HG03565 (cell line): ENCODE results near the gene UNC13C.

Experiments
- ATAC-seq: cut with Tn5 transposase; IDR thresholded peaks from one replicate; pipeline ENCODE4 v1.9.1; 2021; ENCODE audit warnings: mild to moderate bottlenecking, moderate library complexity; ENCODE audit not compliant: unreplicated experiment

UNC13C gene

DNA sequence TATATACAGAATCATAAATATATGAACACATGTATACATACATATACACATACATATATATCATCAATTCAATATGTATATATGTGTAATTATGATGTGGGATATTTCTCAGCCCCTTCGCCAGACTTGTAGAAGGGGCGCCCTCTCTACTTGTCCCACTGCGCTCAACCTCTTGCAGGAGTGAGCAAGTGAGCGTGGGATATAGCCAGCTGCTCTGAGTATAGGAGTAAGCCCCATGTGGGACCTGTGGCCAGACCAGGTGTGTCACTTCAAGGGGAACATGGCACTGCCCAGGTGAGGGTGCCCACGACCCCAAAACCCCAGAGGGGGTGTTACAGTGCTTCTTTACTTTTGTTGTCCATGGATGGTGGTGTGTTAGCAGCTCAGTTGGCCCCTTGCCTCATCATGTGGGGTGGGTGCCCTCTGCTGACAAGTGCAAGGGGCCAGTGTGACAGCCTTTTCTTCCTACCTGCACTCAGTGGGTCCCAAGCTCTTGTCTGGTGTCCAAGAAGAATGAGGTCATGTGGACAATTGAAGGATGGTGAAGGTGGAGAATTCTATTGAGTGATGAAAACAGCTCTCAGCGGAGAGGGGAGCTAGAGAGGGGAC lies 304.1 kb downstream of the UNC13C start:
- no peak for ATAC-seq

DNA sequence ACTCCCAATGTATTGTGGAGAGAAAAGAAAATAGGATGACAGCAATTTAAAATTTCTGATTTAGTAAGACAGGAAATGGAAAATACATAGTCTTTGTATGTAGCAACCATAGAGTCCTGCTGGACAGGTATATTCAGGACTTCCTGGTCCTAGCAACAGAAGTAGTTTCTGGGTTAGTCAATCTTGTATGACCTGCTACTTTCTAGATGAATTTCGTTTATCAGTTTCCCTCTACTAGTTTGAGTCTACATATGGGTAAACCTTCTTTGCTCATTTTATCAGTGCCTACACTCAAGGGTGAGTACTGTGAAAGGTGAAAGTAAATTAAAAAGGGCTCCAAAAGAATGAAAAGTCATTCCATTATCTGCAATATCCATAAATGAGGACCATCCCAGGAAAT lies 309.8 kb downstream of the UNC13C start:
- peak; percentile 27 for ATAC-seq

DNA sequence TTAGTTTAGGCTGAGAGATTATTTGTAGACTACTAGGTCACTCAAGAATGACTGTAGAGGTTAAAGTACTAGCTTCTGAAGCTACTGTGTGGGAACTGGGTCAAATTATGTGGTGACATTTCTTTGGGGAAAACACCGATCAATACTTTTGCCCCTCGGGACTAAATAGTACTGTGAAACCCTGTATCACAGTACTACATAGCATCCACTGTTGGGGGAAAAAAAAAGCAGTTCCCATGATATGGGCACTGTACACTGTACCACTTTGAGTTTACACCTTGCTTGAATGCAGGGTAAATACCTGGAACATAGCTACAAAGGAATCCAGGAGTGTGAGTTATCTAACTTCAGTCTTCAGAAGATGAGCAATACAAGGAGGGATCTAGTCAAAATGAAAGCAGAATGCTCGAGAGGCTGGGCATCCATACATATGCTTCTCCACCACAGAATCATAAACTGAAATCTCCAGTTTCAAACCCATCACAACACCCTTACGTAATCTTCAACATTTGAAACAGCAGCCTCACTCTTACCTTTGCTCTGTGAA lies 311.4 kb downstream of the UNC13C start:
- peak; percentile 86 for ATAC-seq

DNA sequence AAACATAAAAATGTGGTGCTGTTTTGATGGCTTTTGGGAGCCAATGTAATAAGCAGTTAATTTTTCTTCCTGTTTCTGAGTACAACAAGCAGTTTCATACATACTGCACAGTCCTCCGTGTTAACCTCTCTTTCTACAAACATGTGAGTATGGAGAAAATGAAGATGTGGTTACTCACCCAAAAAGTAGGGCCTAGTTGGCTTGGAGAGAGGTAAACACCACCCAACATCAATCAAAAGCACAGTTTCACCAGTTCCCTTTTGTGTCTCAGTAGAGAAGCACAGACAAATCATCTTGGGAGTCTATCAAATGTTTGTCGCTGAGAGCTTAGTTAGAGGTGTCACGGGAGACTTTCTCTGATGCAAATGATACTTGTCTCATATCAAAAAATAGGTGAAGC lies 320.2 kb downstream of the UNC13C start:
- peak; percentile 49 for ATAC-seq

DNA sequence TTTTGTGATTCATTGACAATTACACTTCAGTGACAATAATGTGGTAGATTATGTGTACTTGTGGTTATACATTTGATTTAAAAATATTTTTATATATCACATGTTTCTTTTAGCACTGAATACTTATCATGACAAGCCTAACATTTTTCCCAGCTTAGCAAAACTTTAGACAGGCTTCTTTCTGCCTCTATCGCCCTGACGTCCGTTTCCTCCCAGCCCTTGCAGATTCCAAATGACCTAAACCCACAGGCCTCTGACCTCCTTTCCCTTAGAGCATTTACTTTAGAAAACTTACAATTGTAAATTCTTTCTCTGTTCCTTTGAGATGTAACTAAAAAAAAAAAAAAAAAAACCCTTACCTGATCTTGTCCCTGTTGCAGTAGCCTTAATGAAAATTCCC lies 326.1 kb downstream of the UNC13C start:
- no peak for ATAC-seq

DNA sequence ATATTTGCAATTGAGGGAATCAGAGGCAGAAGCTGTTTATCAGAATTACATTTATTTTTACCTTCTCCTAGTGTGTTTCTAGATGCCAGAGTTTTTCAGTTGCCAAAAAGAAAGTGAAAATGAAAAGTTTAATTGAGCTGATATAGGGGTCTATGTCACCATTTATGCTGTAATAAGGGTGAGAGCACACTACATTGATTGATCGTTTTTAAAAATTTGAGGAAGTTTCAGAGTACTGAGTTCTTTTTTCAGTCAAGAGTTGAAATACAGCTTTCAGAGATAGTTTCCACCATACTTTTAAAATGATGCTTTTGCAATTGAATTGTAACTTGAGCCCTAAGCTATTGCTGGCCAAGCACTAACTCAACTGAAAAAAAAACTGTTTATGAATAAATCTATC lies 326.9 kb downstream of the UNC13C start:
- ATAC-seq = no peak

DNA sequence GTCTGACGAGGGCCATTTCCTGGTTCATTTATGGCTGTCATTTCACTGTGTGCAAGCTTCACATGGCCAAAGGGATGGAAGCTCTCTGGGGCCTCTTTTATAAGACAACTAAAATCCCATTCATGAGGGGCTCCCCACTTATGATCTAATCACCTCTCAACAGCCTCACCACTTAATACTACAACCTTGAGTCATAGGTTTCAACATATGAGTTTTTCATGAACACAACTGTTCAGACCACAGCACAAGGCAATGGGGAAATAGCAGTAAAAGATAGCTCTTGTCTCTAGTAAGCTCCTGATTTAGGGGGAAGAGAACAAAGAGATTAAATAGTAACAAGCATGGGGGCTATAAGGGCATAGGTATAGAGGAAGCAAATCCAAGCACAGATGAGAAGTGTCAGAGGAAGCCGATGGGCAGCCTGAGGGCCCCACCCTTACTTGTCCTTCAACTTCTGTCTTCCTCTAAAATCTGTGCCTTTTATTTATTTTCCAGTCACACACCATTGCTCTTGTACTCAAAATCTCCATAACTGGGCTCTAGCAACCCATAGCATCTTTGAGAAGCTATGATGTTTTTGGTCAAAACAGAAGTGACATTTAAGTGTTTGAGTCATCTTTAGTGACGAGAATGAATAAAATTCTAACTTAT lies 329.1 kb downstream of the UNC13C start:
- peak; percentile 48 for ATAC-seq

DNA sequence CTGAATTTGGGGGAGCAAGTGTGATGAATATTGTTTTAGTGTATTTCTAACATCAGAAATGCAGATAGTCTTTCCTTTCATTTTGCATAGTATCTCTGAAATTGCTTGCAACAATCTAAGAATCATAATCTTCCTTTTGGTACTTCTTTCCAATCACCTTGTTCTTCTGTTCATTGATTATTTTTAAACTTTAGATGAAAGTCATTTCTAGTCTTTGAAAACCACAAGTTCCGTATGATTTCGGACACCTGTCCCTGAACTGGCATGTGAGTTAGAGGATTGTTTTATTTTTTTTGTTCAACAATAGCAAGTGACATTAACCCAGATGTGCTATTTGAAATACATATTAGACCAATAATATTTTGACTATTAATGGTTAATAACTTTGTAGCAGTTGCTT lies 329.7 kb downstream of the UNC13C start:
- ATAC-seq = no peak

DNA sequence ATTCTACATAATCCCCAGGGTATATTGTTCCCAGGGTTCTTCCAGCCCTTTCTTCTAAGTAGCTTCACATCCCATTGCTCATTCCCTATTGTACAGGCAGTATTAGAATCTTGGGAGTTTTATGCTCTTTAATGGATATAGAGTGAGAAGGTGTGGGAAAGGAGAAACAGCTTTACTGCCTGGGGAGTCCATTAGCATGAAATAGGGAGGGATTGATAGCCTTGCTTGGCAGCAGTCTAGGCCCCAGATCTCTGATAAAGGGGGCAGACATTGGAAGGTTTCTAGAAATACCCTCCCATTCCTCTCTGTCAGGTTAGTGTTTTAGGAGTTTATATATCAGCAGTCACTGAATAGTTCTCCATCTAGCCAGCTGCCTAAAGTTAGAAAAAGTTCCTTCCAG lies 334.3 kb downstream of the UNC13C start:
- no peak for ATAC-seq

DNA sequence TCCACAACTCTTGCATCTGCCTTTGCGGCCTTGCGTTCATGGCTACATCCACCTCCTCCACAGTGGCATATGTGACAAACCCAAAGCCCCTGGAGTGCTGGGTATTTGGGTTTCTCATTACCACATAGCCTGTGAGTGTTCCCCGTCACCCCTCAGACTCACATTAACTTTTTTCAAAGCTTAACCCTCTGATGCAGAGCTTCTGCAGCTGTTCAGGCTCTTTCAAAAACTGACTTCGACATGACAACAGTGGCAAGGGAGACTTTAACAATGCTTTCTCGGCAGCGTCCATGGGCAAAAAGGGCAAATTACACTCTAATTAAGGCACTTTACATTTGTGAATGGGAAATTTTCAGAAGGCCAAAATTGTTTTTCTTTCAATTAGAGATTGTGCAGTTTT lies 343.2 kb downstream of the UNC13C start:
- no peak for ATAC-seq

DNA sequence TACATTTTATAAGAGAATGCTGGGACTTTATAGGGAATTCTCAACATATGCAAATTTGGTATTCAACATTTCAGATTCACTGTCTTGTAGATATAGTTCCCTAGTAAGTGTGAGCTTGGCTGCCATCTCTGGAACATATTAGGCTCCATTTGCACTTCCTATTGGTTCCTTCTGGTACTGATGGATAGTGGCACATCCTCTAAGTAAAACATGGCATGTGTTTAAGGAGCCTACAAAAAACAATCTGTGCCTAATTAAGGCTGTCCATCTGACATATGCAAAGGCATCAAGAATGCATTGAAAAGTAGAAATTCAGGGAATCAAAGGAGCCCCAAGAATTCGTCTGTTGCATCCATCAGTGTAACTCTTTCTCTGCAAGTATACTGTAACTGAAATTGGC lies 344.1 kb downstream of the UNC13C start:
- ATAC-seq = no peak

DNA sequence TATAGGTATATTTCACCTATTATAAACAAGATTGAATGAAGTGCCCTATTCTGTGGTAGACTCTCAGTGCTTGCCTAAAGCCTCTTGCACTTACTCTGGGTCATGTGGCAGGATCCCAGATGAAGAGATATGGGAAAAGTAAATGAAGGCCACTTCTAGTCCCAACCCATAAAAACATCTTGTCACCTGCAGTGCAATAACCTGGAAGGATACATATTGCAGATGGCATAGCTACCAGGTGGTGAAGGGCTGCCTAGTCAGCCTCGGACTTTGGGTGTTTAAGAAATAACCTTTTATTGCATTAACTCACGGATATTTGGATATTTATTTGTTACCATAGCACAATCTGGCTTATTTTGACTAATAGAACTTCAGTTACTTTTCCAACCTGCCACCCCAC lies 367.1 kb downstream of the UNC13C start:
- no peak for ATAC-seq

DNA sequence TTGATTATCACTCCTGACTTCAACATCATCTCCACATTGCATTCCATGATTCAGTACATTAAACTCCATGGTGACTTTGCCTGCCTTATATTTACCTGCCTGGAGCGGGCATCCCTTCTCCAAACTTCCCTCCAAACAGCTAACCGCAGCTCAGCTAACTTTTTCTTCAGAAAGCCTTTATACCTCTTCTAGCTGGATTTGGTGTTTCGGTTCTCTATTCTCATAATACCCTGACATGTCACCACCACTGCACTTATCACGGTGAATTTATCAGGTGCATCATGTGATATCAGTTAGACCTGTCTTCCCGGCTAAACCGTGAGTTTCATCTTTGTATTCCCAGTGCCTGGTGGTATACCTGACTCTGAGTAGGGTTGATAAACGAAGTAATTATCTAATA lies 367.6 kb downstream of the UNC13C start:
- no peak for ATAC-seq

DNA sequence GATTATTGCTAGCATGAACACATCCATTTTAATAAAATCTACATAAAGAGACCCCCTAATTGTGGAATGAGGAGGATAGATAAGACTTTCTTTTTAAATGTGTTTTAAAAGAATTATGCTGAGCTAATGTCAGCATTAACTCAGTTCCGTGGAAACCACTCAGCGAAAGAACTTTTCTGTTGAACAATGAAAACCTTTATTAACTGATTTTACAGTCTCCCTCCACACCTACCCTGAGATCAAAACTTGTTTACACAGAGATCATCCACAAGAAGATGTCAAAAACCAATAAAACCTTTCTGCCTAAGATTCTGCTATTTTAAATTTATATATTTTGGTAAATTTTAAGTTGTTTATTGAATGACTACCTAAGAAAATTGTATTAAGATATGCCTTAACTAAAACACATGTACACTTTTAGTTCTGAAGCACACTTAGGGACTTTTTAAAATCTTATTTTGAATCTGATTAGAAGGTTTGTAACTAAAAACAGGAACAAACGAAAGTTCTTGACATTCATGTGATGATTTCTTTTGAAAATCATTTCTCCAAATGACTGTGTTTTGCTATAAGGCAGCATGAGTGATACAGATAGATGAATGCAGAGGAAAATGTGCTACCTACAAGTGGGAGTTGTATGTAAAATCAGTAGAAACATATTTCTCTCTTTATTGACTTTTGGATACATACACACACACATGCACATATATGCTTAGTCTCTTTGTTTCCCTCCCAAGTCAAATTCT lies 369.0 kb downstream of the UNC13C start:
- peak; percentile 87 for ATAC-seq

DNA sequence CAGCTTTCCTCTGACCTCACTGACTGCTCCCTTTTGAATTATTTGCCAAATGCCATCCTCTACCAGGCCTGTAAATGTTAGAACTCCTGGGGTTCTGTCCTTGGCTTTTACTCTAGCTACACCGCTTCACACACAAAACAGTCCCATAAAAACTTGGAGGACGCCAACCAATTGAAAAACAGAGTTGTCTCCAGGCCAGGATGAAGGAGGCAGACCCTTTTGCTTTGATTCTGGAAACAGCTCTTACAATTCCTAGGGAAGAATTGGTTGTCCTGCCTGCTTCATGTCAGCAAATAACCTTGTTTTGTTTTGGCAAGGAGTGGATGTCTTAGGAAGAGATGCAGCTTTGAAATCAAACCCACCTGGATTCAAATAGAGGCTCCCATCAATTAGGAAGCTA lies 375.5 kb downstream of the UNC13C start:
- ATAC-seq = no peak

DNA sequence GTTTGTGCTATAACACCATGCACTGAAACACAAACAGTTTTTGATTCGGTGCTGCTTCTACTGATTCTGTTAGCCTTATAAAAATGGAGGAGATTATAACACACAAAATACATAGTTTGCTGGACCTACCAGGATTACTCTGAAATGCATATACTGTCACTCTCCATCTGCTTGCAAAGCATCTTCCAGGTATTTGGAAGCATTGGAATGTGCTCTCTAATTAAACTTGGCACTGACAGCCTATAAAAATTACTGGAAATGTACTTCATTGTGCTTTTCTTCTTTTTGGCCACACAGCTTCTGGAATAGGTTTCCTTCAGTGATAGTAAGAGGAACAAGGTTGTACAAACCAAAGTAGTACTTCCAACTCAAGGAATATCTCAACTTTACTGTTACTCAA lies 376.1 kb downstream of the UNC13C start:
- ATAC-seq = no peak

DNA sequence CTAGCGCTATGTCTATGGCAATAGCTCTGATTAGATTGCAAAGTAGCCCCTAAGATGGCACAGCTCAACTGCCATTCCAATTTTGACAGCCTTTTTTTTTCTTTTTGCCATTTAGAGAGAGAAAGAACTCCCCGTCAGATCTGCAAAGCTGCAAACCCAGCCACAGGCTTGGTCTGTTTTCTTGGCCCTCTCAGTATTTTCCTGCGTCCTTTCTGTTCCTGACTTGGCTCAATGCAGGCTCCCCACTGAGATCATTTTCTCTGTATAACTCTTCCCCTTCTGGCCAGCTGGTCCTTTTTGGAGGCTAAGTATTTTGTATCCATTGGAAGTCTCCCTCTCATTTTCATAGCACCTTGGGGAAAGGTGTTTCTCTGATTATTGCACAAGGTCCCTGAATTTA lies 386.7 kb downstream of the UNC13C start:
- no peak for ATAC-seq

DNA sequence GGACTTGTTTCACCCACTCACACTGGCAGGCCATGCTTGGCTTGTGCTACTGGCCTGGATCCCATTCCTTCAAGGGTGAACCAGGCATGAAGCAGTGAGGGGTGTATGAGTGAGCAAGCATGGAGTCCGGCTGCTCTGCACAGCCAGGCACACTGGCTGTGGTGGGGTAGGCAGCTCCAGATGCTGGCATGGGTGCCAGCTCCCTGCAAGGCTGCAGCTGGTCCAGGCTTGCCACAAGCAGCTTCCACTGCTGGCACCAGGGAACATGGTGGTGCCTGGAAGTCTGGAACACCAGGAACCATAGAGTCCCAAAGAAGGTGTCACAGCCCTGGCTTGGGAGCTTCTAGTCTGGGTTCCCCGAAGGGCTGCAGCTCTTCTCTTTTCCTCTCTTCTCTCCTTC lies 395.1 kb downstream of the UNC13C start:
- ATAC-seq = no peak

DNA sequence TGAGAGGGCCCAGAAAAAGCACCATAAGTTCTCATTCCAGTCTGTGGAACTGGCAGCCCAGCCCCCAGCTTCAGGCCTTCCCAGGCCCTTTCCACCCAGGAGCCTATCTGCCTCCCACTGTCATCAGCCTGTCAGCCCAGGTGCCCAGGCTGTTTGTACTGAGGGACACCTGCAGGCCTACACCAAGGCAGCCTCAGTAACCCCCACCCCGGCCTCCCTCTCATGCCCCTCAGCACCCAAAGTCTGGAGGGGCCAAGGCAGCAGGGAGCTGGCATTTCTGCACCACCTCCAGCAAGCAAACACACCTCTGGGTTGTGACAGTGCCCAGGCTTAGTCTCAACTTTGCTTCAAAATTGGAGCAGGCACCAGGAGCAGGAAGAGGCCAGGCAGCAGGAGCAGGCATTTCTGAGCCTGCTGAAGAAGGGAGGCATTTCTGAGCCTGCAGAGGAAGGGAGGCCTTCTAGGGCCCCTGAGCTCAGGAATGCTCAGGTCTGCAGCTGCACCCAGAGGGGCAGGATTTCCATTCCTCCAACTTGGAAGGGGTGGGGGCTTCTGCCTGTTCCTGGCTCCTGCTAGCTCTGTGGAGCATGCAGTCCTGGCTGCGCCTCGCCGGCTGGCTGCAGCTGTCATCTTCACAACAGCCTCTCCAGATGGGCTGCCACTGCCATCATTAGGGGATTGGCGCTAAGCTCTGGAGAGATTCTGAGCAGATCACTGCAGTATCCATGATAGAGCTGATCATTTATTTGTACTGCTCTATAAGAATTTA lies 396.1 kb downstream of the UNC13C start:
- no peak for ATAC-seq

DNA sequence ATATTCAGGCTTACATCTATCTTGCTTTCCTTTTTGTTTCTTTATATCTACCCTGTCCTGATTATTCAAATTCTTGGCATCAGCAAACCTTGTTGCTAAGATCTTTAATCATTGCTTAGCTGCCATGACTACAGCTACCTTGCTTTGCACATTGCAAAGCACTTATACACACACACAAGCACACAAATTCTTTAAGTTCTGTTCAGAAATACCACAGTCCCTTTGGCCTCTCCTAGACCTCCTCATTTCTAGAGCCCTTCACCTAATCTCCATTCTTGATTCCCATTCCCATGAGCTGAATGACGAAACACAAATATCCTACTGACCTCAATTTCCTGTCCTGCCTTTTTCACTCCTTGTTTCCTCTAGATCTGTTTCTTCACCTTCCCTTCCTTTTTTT lies 409.6 kb downstream of the UNC13C start:
- ATAC-seq = no peak

DNA sequence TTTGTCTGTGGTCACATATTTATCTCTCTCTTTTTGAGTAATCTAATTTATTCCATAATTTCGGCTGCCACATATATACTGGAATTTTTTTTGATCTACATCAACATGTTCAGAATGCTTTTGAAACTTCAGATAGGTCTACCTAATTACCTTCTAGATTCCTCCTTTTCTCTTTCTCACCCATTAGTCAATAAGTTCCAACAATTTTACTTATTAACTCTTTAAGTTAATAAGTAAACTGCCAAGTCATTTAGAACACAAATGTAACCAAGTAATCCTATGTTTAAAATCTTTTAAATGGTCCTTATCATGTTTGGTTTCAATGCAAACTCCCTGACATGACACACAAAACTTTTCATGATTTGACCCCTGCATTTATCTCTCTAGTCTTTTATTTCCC lies 410.5 kb downstream of the UNC13C start:
- no peak for ATAC-seq
